Heart right ventricle (tissue), 16 donors: ENCODE data around the gene MACROH2A1. TPM values are rescaled to one million over a fixed set of nuclear protein-coding genes. Genes with fewer than 3 reads are reported as not detected.

Experiments
- ATAC-seq, 8 donors: fragments of 200-7000 bp; cut with Tn5 transposase; one replicate each; pipeline ENCODE4 v1.9.1; 2020; ENCODE audit warnings: mild to moderate bottlenecking in 8 of 8, moderate library complexity in 8 of 8, moderate number of reproducible peaks in 1 of 8
- DNase-seq, 2 donors: peaks; one replicate each; pipeline ENCODE4 v3.0.0-alpha.2; 2020
- H3K27ac ChIP-seq, 10 donors: fragments of 200-600 bp; sonication (generic) in 2 of 10; one replicate each; pipeline versions ENCODE4 v1.5.0 to v1.8.0; 2020 to 2022; ENCODE audit warnings: mild to moderate bottlenecking in 3 of 10
- H3K27me3 ChIP-seq, 7 donors: fragments of 200-600 bp; one replicate each; pipeline ENCODE4 v1.8.0; 2021 to 2022; ENCODE audit warnings: mild to moderate bottlenecking in 2 of 7
- H3K36me3 ChIP-seq, 9 donors: fragments of 200-600 bp; sonication (generic) in 1 of 9; one replicate each; pipeline versions ENCODE4 v1.5.0 to v1.8.0; 2020 to 2022; ENCODE audit warnings: mild to moderate bottlenecking in 2 of 9
- H3K4me1 ChIP-seq, 9 donors: fragments of 200-600 bp; sonication (generic) in 1 of 9; one replicate each; pipeline versions ENCODE4 v1.5.0 to v1.8.0; 2020 to 2022; ENCODE audit warnings: mild to moderate bottlenecking in 4 of 9
- H3K4me3 ChIP-seq, 10 donors: fragments of 200-600 bp; sonication (generic) in 2 of 10; one replicate each; pipeline versions ENCODE4 v1.5.0 to v1.8.0; 2020 to 2022; ENCODE audit warnings: mild to moderate bottlenecking in 7 of 10, moderate library complexity in 2 of 10
- H3K9me3 ChIP-seq, 11 donors: fragments of 200-600 bp in 10 of 11; sonication (generic) in 2 of 11; one replicate each; pipeline versions ENCODE4 v1.5.0 to v1.8.0; 2013 to 2022; ENCODE audit warnings: mild to moderate bottlenecking in 2 of 11, control low read depth in 1 of 11, moderate library complexity in 1 of 11
- WGBS, 2 donors: extraction: QIAGEN DNeasy Blood & Tissue Kit; methylation state at CpG; one replicate each; pipeline ENCODE4 v1.1.7; 2013; ENCODE audit warnings: inconsistent platforms in 1 of 2; 5-methylcytosine and 5-hydroxymethylcytosine counted together
- intact Hi-C, 10 donors: fragments of 100-400 bp; cut with DNase I; formaldehyde crosslinking; loops; one replicate each; pipeline versions ENCODE4 v1.11.1 to v1.14.2; 2022
- polyA plus RNA-seq, 2 donors: library from polyadenylated mRNA; stranded (reverse); fragments of 200-250 nt; gene quantifications; one replicate each; pipeline ENCODE4 v1.2.3, GENCODE V29; 2013
- total RNA-seq, 10 donors: library from RNA; stranded (reverse); fragmentation: NEBNext Ultra II Directional in 3 of 10; extraction: Animal tissue kit (Norgen Biotek cat#: 25700) in 3 of 10; gene quantifications; one replicate each; pipeline versions ENCODE4 v1.2.1 to v1.2.4, GENCODE V29; 2021 to 2023
- TF ChIP-seq, protein P1 (sequence below), 9 donors: fragments of 200-600 bp; sonication (generic) in 2 of 9; IDR thresholded peaks; one replicate each; pipeline versions ENCODE4 v1.5.0 to v1.8.0; 2021 to 2022; ENCODE audit warnings: antibody characterized with exemption in 9 of 9, mild to moderate bottlenecking in 5 of 9, moderate library complexity in 1 of 9
- donor health status: Arrhythmogenic right ventricular cardiomyopathy.
- donor health status: ischemic (EF 13 %, LVEDD 7.1; RV severe dilation, severe dysfunction).
- donor health status: healthy with polysubstance abuse.
- donor health status: DM: no; HTN: yes; CAD: no.
- donor health status: DM: no; HTN: no; CAD: no.
- donor health status: ischemic (EF 25% LVEDD 6.9; RV normal size, moderate dysfunction).
- donor health status: ischemic (EF 25% LVEDD 5.7; RV mildly dilated, moderate dysfunction).
- donor health status: healthy.
- donor health status: DM: yes; HTN: yes; CAD: no.
- donor health status: Ischemic cardiomyopathy.
- donor health status: ischemic (EF 35%, LVEDD 5.7; RV mildly dilated, moderate dysfunction).
- donor health status: nonischemic (EF 11% LVEDD 7.7; RV severe dilation, severe dysfunction).
- donor health status: DM: yes; HTN: yes; CAD: no.
- donor health status: PGD.
- donor health status: ischemic (EF 29% LVEDD 5.4; RV normal size, mild dysfunction).
- donor health status: nonischemic (EF 23%, LVEDD 6.1; RV moderate dilation, normal function).

MACROH2A1 gene
- total and polyA plus RNA-seq, 12 donors, result 80.0 to 152 (median 101) TPM

DNA sequence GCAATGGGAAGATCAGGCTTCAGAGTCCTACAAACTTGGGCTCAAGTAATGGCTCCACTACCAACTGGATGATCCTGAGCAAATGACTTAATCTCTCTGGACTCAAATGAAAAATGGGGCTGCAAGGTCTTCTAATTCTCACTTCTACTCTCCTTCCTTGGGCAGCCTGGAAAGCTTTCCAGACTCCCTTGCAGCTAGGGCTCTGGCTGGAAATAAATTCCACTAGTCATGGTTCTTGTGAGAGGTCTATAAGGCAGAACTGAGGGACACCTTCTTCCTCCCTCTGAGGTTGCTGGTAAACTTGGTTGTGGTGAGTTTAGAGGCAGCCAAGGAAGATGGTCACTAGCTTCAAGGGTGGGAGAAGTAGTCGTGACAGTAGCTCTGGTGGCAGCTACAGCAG lies 29.6 kb upstream of the MACROH2A1 start:
- no peaks in the 10 kb centered on the region for H3K27me3 ChIP-seq
- peaks cover 0 to 14% (median 7%) of the 10 kb centered on the region in 11 donors for H3K9me3 ChIP-seq
- peaks cover 3 to 59% (median 17%) of the 10 kb centered on the region in 9 donors for H3K4me1 ChIP-seq
- intact Hi-C loops, result loop anchor here in 5 of 10 donors (5.0 to 10.0 kb wide), 4 partner anchors 71 to 184 kb away; no protein-coding TSS in a partner anchor
- DNase-seq (no peak), ATAC-seq (no peak)
- TF ChIP-seq, protein P1, sequence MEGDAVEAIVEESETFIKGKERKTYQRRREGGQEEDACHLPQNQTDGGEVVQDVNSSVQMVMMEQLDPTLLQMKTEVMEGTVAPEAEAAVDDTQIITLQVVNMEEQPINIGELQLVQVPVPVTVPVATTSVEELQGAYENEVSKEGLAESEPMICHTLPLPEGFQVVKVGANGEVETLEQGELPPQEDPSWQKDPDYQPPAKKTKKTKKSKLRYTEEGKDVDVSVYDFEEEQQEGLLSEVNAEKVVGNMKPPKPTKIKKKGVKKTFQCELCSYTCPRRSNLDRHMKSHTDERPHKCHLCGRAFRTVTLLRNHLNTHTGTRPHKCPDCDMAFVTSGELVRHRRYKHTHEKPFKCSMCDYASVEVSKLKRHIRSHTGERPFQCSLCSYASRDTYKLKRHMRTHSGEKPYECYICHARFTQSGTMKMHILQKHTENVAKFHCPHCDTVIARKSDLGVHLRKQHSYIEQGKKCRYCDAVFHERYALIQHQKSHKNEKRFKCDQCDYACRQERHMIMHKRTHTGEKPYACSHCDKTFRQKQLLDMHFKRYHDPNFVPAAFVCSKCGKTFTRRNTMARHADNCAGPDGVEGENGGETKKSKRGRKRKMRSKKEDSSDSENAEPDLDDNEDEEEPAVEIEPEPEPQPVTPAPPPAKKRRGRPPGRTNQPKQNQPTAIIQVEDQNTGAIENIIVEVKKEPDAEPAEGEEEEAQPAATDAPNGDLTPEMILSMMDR (IDR thresholded peaks at IDR 0.05), result no peak
- H3K36me3 ChIP-seq, result no peaks in the 10 kb centered on the region
- H3K27ac ChIP-seq, result no peak overlapping the region
- WGBS, 2 donors, result 88 to 92% methylated on average over 1 of the region's 1 CpG
- H3K4me3 ChIP-seq, result no peak overlapping the region

DNA sequence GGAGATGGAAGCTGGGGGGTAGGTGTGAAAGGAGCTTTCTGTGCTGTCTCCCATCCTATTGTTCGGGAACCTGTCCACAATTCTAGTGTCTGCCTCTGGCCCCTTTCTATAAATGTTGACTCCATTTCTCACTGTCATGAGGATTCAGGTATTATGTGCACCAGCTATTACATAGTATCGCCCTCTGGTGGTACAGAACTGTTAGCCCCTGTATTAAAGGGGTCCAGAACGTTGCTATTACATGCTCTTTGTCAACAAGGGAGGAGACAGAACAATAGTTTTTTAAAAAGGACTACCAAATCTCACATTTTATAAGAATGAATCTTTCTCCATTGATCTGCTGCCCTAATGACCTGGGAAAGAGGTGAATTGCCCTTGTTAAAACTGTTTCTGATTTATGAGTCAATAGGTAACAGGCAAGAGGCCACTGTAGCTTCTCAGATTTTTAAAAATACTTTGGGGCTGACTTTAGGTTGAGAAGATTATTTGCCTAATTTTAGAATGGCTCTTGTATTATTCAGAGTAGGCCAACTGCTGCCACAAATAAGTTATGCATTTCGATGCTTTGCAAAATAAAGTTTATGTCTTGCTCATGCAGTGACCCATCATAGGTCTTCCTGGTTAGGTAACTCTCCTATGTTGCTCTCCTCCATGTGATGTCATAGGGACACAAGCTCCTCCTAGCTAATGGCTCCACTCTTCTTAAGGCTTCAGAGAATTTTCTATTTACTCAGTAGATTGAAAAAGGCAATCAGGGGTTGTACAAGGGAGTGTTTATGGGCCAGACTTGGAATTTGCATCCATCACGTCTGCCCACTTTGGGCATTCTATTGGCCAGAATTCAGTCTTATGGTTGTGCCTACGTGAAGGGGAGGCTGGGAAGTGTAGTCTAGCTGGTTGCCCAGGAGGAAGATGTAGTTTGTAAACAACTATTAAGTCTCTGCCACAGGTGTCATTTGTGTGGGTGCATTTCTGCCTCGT lies 27.4 kb upstream of the MACROH2A1 start:
- Histone ChIP-seq H3K4me1 (peaks cover 0 to 62% (median 13%) of the 10 kb centered on the region in 9 donors), H3K36me3 (no peaks in the 10 kb centered on the region), H3K4me3 (no peak overlapping the region), H3K27me3 (no peaks in the 10 kb centered on the region), H3K9me3 (peaks cover 0 to 14% (median 7%) of the 10 kb centered on the region in 11 donors), H3K27ac (peak overlapping the region in 2 of 10 donors; percentile 21 to 69)
- intact Hi-C loops, result loop anchor here in 5 of 10 donors (5.0 to 10.0 kb wide), 4 partner anchors 69 to 182 kb away; no protein-coding TSS in a partner anchor
- DNase-seq (no peak), ATAC-seq (peak in 6 of 8 donors; percentile 43 to 66 (median 61))
- TF ChIP-seq, protein P1 (IDR thresholded peaks at IDR 0.05), result peak; percentile 54 to 72 (median 70)
- 56 to 62% methylated on average over 7 of the region's 7 CpGs for WGBS, 2 donors

DNA sequence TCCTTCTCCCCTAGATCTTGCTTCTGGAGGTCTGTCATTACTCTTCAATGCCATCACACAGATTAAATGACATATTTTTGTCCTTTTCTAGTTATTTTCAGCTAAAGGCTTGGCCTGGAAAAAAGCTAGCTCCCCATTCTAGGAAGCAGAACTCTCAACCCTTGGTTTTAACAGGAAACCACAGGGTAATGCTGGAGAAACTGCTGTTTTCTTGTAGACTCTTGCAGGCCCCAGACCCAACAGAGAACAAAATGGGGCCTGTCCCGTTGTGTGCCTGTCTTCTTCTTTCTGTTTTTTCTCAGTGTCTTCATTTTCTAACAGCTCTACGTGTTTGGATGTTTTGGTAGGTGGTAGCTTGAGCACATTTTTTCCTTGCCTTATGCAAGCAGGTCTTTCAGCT lies 26.6 kb upstream of the MACROH2A1 start:
- H3K9me3 ChIP-seq, result peaks cover 0 to 14% (median 7%) of the 10 kb centered on the region in 11 donors
- ATAC-seq (no peak), DNase-seq (no peak)
- no peak overlapping the region for H3K4me3 ChIP-seq
- H3K27ac ChIP-seq, result peak overlapping the region in 2 of 10 donors; percentile 21 to 69
- 42 to 64% methylated on average over 2 of the region's 2 CpGs for WGBS, 2 donors
- intact Hi-C loops, result loop anchor here in 5 of 10 donors (5.0 to 10.0 kb wide), 4 partner anchors 68 to 181 kb away; no protein-coding TSS in a partner anchor
- H3K4me1 ChIP-seq, result peaks cover 0 to 61% (median 13%) of the 10 kb centered on the region in 9 donors
- no peaks in the 10 kb centered on the region for H3K36me3 ChIP-seq
- TF ChIP-seq, protein P1 (IDR thresholded peaks at IDR 0.05), result no peak
- no peaks in the 10 kb centered on the region for H3K27me3 ChIP-seq

DNA sequence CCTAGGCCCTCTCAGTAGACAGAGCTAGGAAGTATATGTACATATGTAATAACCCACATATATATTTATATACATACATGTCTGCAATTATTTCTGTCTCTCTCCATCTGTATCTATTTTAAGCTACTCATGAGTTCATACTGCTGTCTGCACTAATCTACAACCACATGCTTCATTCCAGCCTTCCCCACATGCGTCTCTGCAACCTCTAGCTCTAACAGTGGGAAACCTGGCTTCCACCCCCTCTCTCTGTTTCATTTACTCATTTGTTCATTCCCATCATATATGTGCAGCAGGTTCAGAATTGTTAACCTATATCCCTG lies 24.8 kb upstream of the MACROH2A1 start:
- intact Hi-C loops, result loop anchor here in 4 of 10 donors (10.0 kb wide), 3 partner anchors 89 to 179 kb away; no protein-coding TSS in a partner anchor
- no peak overlapping the region for H3K4me3 ChIP-seq
- no peaks in the 10 kb centered on the region for H3K36me3 ChIP-seq
- peaks cover 0 to 23% (median 8%) of the 10 kb centered on the region in 11 donors for H3K9me3 ChIP-seq
- TF ChIP-seq, protein P1 (IDR thresholded peaks at IDR 0.05), result no peak
- DNase-seq (no peak), ATAC-seq (peak in 1 of 8 donors; percentile 48)
- H3K27ac ChIP-seq, result peak overlapping the region in 1 of 10 donors; percentile 49
- 39 to 56% methylated on average over 1 of the region's 1 CpG for WGBS, 2 donors
- H3K27me3 ChIP-seq, result no peaks in the 10 kb centered on the region
- H3K4me1 ChIP-seq, result peaks cover 0 to 45% (median 4%) of the 10 kb centered on the region in 9 donors
